Choroid plexus epithelial cell (primary cell): ENCODE data around the gene FRY.

Experiments
- DNase-seq: peaks from one replicate; pipeline ENCODE4 v3.0.0-alpha.2; 2010; ENCODE audit warnings: low read depth
- H3K4me3 ChIP-seq: 2 replicates; pipeline ENCODE4 v1.5.1; 2011; ENCODE audit warnings: low read depth, mild to moderate bottlenecking, control low read depth, low read length, moderate library complexity
- CTCF ChIP-seq: conservative IDR thresholded peaks from 2 replicates; pipeline ENCODE4 v1.5.1; 2011; ENCODE audit warnings: low read depth, mild to moderate bottlenecking, control low read depth, inconsistent platforms, low read length, moderate library complexity

The FRY gene

GRCh38 chr13:32203221-32203620 lies 171.6 kb downstream of the FRY start:
- DNase-seq, result no peak
- no peak for TF ChIP-seq CTCF
- H3K4me3 ChIP-seq, result no peak overlapping the region

DNA sequence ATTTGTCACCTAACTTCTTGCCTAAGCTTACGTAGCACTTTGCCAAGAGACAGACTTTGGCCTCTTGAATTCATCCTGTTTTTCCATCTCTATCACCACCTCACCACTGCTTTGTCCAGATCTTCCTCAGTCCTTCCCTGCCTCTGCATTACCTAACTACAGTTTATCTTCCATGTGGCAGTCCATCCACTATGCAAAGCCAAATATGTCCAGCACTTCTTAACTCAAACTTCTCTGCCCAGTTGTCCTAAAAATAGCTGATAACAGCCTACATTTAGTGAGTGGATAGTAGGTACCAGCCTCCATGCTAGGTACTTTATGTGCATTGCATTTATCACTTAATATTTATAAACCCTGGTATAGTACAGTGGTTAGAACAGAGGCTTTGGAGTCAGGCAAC lies 172.2 kb downstream of the FRY start:
- no peak for TF ChIP-seq CTCF
- no peak overlapping the region for H3K4me3 ChIP-seq
- no peak for DNase-seq

GRCh38 chr13:32205431-32206096 lies 174.0 kb downstream of the FRY start:
- TF ChIP-seq CTCF, result no peak
- H3K4me3 ChIP-seq, result no peak overlapping the region
- peak; percentile 25 for DNase-seq

- H3K4me3 ChIP-seq, result no peak overlapping the region
- peak; percentile 10 for DNase-seq
- no peak for TF ChIP-seq CTCF
These were observed 174.6 kb downstream of the FRY start for GRCh38 chr13:32206097-32206740.

- DNase-seq, result no peak
- no peak for TF ChIP-seq CTCF
These were observed 177.3 kb downstream of the FRY start for GRCh38 chr13:32208860-32209259.

DNA sequence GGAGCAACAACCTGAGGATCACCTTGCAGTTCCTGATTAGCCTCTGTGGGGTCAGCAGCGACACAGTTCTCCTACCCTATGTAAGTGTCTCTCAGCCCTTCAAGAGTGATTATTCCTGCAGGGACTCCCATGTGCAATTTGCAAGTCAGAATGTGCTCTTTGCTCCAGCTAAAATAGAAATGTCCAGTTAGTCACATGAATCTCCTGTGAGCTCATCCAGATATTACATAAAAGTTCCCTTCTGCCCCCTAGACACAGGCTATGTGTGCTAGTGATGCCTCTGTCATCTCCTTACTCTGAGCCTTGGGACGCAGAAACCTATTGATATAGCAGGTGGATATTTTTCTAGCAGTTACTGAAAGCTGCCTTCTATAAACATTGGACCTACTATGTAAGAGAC lies 178.1 kb downstream of the FRY start:
- no peak for TF ChIP-seq CTCF
- H3K4me3 ChIP-seq, result no peak overlapping the region
- peak; percentile 31 for DNase-seq

More at GRCh38 chr13:32208860-32209259, 177.3 kb downstream of the FRY start:
- H3K4me3 ChIP-seq, result no peak overlapping the region

DNA sequence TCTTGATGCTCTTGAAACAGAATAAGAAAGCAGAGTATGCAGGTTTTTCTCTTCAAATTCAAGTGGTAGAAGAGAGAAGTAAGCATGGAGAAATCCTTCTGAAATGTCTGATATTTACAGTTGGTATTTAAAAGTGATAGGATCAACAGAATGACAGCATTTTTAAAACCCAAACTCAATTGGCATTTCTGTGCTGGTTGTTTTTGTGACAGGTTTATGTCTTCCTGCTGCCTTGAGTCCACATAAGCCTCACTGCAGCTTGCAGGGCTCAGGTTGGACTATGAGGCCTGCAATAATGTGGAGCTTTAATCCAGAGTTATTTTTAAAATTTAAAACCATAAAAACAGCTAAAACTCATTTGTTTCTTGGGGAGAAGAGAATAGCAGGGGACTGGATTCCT lies 178.5 kb downstream of the FRY start:
- TF ChIP-seq CTCF, result no peak
- H3K4me3 ChIP-seq, result no peak overlapping the region
- no peak for DNase-seq
